Spleen (tissue), 7 donors: ENCODE results near the gene CUX1.

ENCODE experiments used
- POLR2A ChIP-seq, 3 donors: fragments of 450-650 bp; IDR thresholded peaks; one replicate each; pipeline ENCODE4 v1.5.1; 2017; ENCODE audit warnings: antibody characterized with exemption in 3 of 3, mild to moderate bottlenecking in 1 of 3
- TF ChIP-seq, protein P1 (sequence below), 11 experiments: fragments of 200-600 bp in 7 of 11; fragments of 450-650 bp in 4 of 11; sonication (generic) in 4 of 11; IDR thresholded peaks in 8 of 11; conservative IDR thresholded peaks in 3 of 11; 1 replicate in 7 of 11; 2 replicates in 4 of 11; pipeline versions ENCODE4 v1.4.0 to v1.8.0; 2016 to 2021; ENCODE audit warnings: antibody characterized with exemption in 11 of 11, inconsistent platforms in 4 of 11, mild to moderate bottlenecking in 1 of 11
- donor health status: DM: no; HTN: no; CAD: no; lungs with moderate emphysema.
- donor health status: DM: no; HTN: no; CAD: no.
- donor health status: DM: no; HTN: no; CAD: no.

DNA sequence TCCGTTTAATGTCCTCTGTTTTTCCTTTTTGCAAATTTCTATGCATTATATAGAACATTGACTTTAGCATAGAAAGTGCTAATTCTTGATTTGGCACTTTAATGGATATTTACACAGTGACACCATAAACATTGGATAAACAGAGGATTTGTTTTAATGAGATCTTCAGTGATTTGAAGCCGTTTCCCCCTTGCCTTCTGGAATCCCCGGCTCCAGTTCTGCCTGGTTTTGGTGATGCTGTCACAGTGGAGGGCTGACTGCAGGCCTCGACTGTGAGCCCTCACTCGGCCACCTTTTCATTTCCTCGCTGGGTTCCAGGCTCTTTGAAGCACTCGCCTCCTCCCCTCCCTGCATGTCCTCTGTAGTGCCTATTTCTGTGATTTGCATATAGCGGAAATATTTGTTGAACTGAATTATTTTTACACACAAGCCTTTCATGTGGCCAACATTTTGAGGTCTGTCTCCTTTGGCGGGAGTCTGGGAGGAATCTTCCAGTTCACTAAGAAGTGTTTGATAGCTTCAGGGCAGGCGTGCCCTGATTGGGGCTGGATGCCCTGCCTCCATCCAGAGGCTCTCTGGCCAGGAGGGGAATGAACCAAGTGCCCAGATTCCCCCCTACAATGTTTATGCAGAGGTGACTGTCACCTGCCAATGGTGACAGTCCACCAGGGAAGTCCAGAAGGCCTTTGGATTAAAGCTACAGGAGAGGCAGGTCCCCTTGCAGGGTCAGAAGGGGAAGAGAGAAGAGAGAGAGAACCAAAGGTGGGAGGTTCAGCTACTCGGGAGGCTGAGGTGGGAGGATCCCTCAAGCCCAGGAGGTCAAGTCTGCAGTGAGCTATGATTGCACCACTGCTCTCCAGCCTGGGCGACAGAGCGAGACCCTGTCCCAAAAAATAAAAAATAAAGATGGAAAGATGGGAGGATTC lies 67.5 kb downstream of the CUX1 start:
- TF ChIP-seq, protein P1, sequence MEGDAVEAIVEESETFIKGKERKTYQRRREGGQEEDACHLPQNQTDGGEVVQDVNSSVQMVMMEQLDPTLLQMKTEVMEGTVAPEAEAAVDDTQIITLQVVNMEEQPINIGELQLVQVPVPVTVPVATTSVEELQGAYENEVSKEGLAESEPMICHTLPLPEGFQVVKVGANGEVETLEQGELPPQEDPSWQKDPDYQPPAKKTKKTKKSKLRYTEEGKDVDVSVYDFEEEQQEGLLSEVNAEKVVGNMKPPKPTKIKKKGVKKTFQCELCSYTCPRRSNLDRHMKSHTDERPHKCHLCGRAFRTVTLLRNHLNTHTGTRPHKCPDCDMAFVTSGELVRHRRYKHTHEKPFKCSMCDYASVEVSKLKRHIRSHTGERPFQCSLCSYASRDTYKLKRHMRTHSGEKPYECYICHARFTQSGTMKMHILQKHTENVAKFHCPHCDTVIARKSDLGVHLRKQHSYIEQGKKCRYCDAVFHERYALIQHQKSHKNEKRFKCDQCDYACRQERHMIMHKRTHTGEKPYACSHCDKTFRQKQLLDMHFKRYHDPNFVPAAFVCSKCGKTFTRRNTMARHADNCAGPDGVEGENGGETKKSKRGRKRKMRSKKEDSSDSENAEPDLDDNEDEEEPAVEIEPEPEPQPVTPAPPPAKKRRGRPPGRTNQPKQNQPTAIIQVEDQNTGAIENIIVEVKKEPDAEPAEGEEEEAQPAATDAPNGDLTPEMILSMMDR (IDR thresholded peaks at IDR 0.05 in 8 of 11, conservative IDR thresholded peaks at IDR 0.05 in 3 of 11) = no peak
- no peak for TF ChIP-seq POLR2A (IDR thresholded peaks at IDR 0.05)
